Neutrophil (primary cell): ENCODE results near the gene SLIT3.

Experiments used
- H3K27ac ChIP-seq: fragments of 200-600 bp; sonication (generic); 2 replicates; pipeline ENCODE4 v1.5.1; 2016; ENCODE audit warnings: mild to moderate bottlenecking, moderate library complexity
- H3K27me3 ChIP-seq: fragments of 200-600 bp; sonication (generic); 2 replicates; pipeline ENCODE4 v1.6.0; 2016; ENCODE audit warnings: mild to moderate bottlenecking
- H3K36me3 ChIP-seq: fragments of 200-600 bp; sonication (generic); 2 replicates; pipeline ENCODE4 v1.5.1; 2017
- H3K4me1 ChIP-seq, 2 experiments: fragments of 200-600 bp in 1 of 2; sonication (generic) in 1 of 2; 1 replicate in 1 of 2; 2 replicates in 1 of 2; pipeline versions ENCODE4 v1.5.1 to v1.6.1; 2013 to 2016; ENCODE audit warnings: low read depth in 1 of 2, low read length in 1 of 2, mild to moderate bottlenecking in 1 of 2, moderate library complexity in 1 of 2; ENCODE audit not compliant: control insufficient read depth in 1 of 2, insufficient read depth in 1 of 2
- H3K4me3 ChIP-seq, 2 experiments: fragments of 200-600 bp in 1 of 2; sonication (generic) in 1 of 2; 1 replicate in 1 of 2; 2 replicates in 1 of 2; pipeline ENCODE4 v1.5.1; 2013 to 2016; ENCODE audit warnings: low read depth in 1 of 2, low read length in 1 of 2, mild to moderate bottlenecking in 1 of 2, moderate library complexity in 1 of 2
- H3K9me3 ChIP-seq: fragments of 200-600 bp; sonication (generic); 2 replicates; pipeline ENCODE4 v1.5.1; 2016
- CTCF ChIP-seq: fragments of 200-600 bp; sonication (generic); IDR thresholded peaks from 2 replicates; pipeline ENCODE4 v1.5.1; 2016; ENCODE audit warnings: antibody characterized with exemption

Gene SLIT3

GRCh38 chr5:169065400-169065799 lies 235.5 kb downstream of the SLIT3 start:
- no peak overlapping the region for H3K27ac ChIP-seq

GRCh38 chr5:169064093-169064492 lies 236.8 kb downstream of the SLIT3 start:
- Histone ChIP-seq H3K27me3 (peaks cover 25% of the 10 kb centered on the region), H3K4me3 (no peak overlapping the region), H3K9me3 (no peaks in the 10 kb centered on the region), H3K4me1 (no peaks in the 10 kb centered on the region), H3K36me3 (no peaks in the 10 kb centered on the region), H3K27ac (no peak overlapping the region)
- TF ChIP-seq CTCF = no peak

More at GRCh38 chr5:169065400-169065799, 235.5 kb downstream of the SLIT3 start:
- H3K4me1 ChIP-seq = no peaks in the 10 kb centered on the region
- peaks cover 25% of the 10 kb centered on the region for H3K27me3 ChIP-seq
- H3K4me3 ChIP-seq = no peak overlapping the region
- H3K9me3 ChIP-seq = no peaks in the 10 kb centered on the region
- no peaks in the 10 kb centered on the region for H3K36me3 ChIP-seq
- TF ChIP-seq CTCF = no peak

GRCh38 chr5:169063316-169063953 lies 237.5 kb downstream of the SLIT3 start:
- Histone ChIP-seq H3K4me1 (no peaks in the 10 kb centered on the region), H3K9me3 (no peaks in the 10 kb centered on the region), H3K4me3 (no peak overlapping the region), H3K27ac (no peak overlapping the region), H3K36me3 (no peaks in the 10 kb centered on the region), H3K27me3 (peaks cover 25% of the 10 kb centered on the region)
- TF ChIP-seq CTCF = no peak

GRCh38 chr5:169062690-169063089 lies 238.2 kb downstream of the SLIT3 start:
- H3K27me3 ChIP-seq = peaks cover 25% of the 10 kb centered on the region
- no peaks in the 10 kb centered on the region for H3K4me1 ChIP-seq
- TF ChIP-seq CTCF = no peak
- H3K27ac ChIP-seq = no peak overlapping the region
- H3K4me3 ChIP-seq = no peak overlapping the region
- H3K9me3 ChIP-seq = no peaks in the 10 kb centered on the region
- H3K36me3 ChIP-seq = no peaks in the 10 kb centered on the region

- H3K4me3 ChIP-seq = no peak overlapping the region
- H3K36me3 ChIP-seq = no peaks in the 10 kb centered on the region
- TF ChIP-seq CTCF = no peak
- no peaks in the 10 kb centered on the region for H3K4me1 ChIP-seq
- no peaks in the 10 kb centered on the region for H3K27me3 ChIP-seq
- H3K27ac ChIP-seq = no peak overlapping the region
- no peaks in the 10 kb centered on the region for H3K9me3 ChIP-seq
Measured at GRCh38 chr5:169054506-169054905, 246.4 kb downstream of the SLIT3 start.
